DND-41 (cell line): ENCODE results near the gene OGT.

Experiments used
- ATAC-seq: fragments of 200-7000 bp; cut with Tn5 transposase; 3 replicates; pipeline ENCODE4 v1.9.1; 2021; ENCODE audit warnings: low read depth; ENCODE audit not compliant: insufficient read depth
- DNase-seq: peaks from one replicate; pipeline ENCODE4 v3.0.0-alpha.2; 2020
- H2AFZ ChIP-seq: 2 replicates; pipeline ENCODE4 v1.6.0; 2012; ENCODE audit warnings: low read depth, low read length
- H3K27ac ChIP-seq: 2 replicates; pipeline ENCODE4 v1.5.1; 2012; ENCODE audit warnings: low read length, inconsistent platforms
- H3K27me3 ChIP-seq: fragments of 200-600 bp; sonication (generic); 2 replicates; pipeline ENCODE4 v1.6.0; 2012; ENCODE audit warnings: low read length, mild to moderate bottlenecking, inconsistent platforms; ENCODE audit not compliant: insufficient read depth, poor library complexity
- H3K36me3 ChIP-seq: 2 replicates; pipeline ENCODE4 v1.5.1; 2012; ENCODE audit warnings: low read length, inconsistent platforms; ENCODE audit not compliant: insufficient read depth
- H3K4me1 ChIP-seq: 2 replicates; pipeline ENCODE4 v1.5.1; 2012; ENCODE audit warnings: mild to moderate bottlenecking, low read length; ENCODE audit not compliant: insufficient read depth
- H3K4me2 ChIP-seq: 2 replicates; pipeline ENCODE4 v1.6.0; 2012; ENCODE audit warnings: mild to moderate bottlenecking, moderate library complexity, low read length, inconsistent platforms; ENCODE audit not compliant: insufficient read depth
- H3K4me3 ChIP-seq, 2 experiments: fragments of 200-600 bp in 1 of 2; shearing (Covaris generic) in 1 of 2; 2 replicates each; pipeline ENCODE4 v1.5.1; 2012 to 2016; ENCODE audit warnings: inconsistent platforms in 2 of 2, low read length in 2 of 2, mild to moderate bottlenecking in 2 of 2, low read depth in 1 of 2, moderate library complexity in 1 of 2
- H3K79me2 ChIP-seq: 2 replicates; pipeline ENCODE4 v1.6.0; 2012; ENCODE audit warnings: low read length, inconsistent platforms; ENCODE audit not compliant: insufficient read depth
- H3K9ac ChIP-seq: 2 replicates; pipeline ENCODE4 v1.6.0; 2012; ENCODE audit warnings: low read depth, mild to moderate bottlenecking, inconsistent platforms, low read length, moderate library complexity
- H3K9me3 ChIP-seq: 2 replicates; pipeline ENCODE4 v1.5.1; 2012; ENCODE audit warnings: low read length, moderate library complexity, mild to moderate bottlenecking, inconsistent platforms; ENCODE audit not compliant: insufficient read depth, severe bottlenecking
- H4K20me1 ChIP-seq: 2 replicates; pipeline ENCODE4 v1.6.0; 2012; ENCODE audit warnings: low read length; ENCODE audit not compliant: insufficient read depth
- CTCF ChIP-seq: IDR thresholded peaks from 2 replicates; pipeline ENCODE4 v1.5.1; 2012; ENCODE audit warnings: borderline replicate concordance, low read length, moderate library complexity, mild to moderate bottlenecking; ENCODE audit not compliant: poor library complexity, severe bottlenecking; ENCODE audit errors: extremely low read depth
- EZH2 ChIP-seq: IDR thresholded peaks from 3 replicates; pipeline ENCODE4 v1.6.1; 2012; ENCODE audit warnings: borderline replicate concordance, low read depth, mild to moderate bottlenecking, moderate library complexity, low read length, inconsistent platforms; ENCODE audit not compliant: severe bottlenecking

Gene OGT

GRCh38 chrX:71542825-71543224, 9.9 kb downstream of the OGT start:
- TF ChIP-seq CTCF = no peak
- no peak for TF ChIP-seq EZH2
- H3K27me3 ChIP-seq = no peaks in the 10 kb centered on the region
- peak overlapping the region; percentile 5; the same call in 1 of the 2 replicates for H3K4me2 ChIP-seq
- H3K9me3 ChIP-seq = no peaks in the 10 kb centered on the region
- H3K4me1 ChIP-seq = peaks cover 42% of the 10 kb centered on the region
- no peak overlapping the region for H2AFZ ChIP-seq
- H4K20me1 ChIP-seq = peaks cover 76% of the 10 kb centered on the region
- H3K79me2 ChIP-seq = peaks cover 100% of the 10 kb centered on the region
- DNase-seq (no peak), ATAC-seq (no peak)
- H3K4me3 ChIP-seq = no peak overlapping the region
- no peak overlapping the region for H3K9ac ChIP-seq
- H3K27ac ChIP-seq = no peak overlapping the region
- H3K36me3 ChIP-seq = peaks cover 89% of the 10 kb centered on the region

- no peak for TF ChIP-seq EZH2
- no peak for TF ChIP-seq CTCF
- H3K27me3 ChIP-seq = no peaks in the 10 kb centered on the region
- H3K36me3 ChIP-seq = peaks cover 89% of the 10 kb centered on the region
- no peak overlapping the region for H2AFZ ChIP-seq
- no peak overlapping the region for H3K27ac ChIP-seq
- H3K4me1 ChIP-seq = peaks cover 37% of the 10 kb centered on the region
- no peaks in the 10 kb centered on the region for H3K9me3 ChIP-seq
- ATAC-seq (no peak), DNase-seq (no peak)
- H3K4me3 ChIP-seq = no peak overlapping the region
- H3K4me2 ChIP-seq = no peak overlapping the region
- peaks cover 72% of the 10 kb centered on the region for H4K20me1 ChIP-seq
- peaks cover 100% of the 10 kb centered on the region for H3K79me2 ChIP-seq
- H3K9ac ChIP-seq = no peak overlapping the region
These were observed 10.4 kb downstream of the OGT start for GRCh38 chrX:71543316-71543715.

- TF ChIP-seq CTCF = no peak
- no peak for TF ChIP-seq EZH2
- no peak overlapping the region for H3K27ac ChIP-seq
- peaks cover 98% of the 10 kb centered on the region for H3K79me2 ChIP-seq
- no peak overlapping the region for H2AFZ ChIP-seq
- H4K20me1 ChIP-seq = peaks cover 55% of the 10 kb centered on the region
- peaks cover 17% of the 10 kb centered on the region for H3K4me1 ChIP-seq
- H3K36me3 ChIP-seq = peaks cover 86% of the 10 kb centered on the region
- H3K9ac ChIP-seq = no peak overlapping the region
- no peak overlapping the region for H3K4me2 ChIP-seq
- no peak for ATAC-seq
- no peaks in the 10 kb centered on the region for H3K9me3 ChIP-seq
- no peak overlapping the region for H3K4me3 ChIP-seq
- no peaks in the 10 kb centered on the region for H3K27me3 ChIP-seq
- DNase-seq = no peak
These were observed 12.5 kb downstream of the OGT start for GRCh38 chrX:71545364-71545763.

- peaks cover 88% of the 10 kb centered on the region for H3K36me3 ChIP-seq
- peaks cover 52% of the 10 kb centered on the region for H4K20me1 ChIP-seq
- H3K27me3 ChIP-seq = no peaks in the 10 kb centered on the region
- no peak overlapping the region for H3K9ac ChIP-seq
- no peaks in the 10 kb centered on the region for H3K9me3 ChIP-seq
- no peak overlapping the region for H2AFZ ChIP-seq
- no peak overlapping the region for H3K27ac ChIP-seq
- H3K4me3 ChIP-seq = no peak overlapping the region
- peaks cover 93% of the 10 kb centered on the region for H3K79me2 ChIP-seq
- peaks cover 3% of the 10 kb centered on the region for H3K4me1 ChIP-seq
- DNase-seq (no peak), ATAC-seq (no peak)
- no peak overlapping the region for H3K4me2 ChIP-seq
- no peak for TF ChIP-seq EZH2
- TF ChIP-seq CTCF = no peak
These were observed 14.0 kb downstream of the OGT start for GRCh38 chrX:71546879-71547278.
